Measurements from ENCODE around the gene GOLGA5.

Gene GOLGA5

DNA sequence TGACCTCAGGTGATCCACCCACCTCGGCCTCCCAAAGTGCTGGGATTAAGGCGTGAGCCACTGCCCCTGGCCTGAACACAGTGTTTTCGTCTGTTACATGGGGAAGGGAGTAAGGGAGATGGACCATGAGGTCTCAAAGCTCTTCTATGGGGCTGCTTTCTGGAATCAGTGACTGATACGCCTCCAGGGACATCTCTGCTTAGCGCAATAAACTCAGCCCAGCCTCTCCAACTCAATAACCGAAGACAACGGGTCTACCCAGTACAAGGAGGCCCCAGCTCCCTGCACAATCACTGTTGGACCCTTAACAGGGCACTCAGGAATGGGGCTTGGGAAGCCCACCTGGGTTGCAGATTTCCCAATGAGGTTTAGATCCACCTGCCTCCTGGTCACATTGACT is 86.2 kb downstream of the GOLGA5 start:
- no peak for DNase-seq (ENCODE audit: low spot score)

DNA sequence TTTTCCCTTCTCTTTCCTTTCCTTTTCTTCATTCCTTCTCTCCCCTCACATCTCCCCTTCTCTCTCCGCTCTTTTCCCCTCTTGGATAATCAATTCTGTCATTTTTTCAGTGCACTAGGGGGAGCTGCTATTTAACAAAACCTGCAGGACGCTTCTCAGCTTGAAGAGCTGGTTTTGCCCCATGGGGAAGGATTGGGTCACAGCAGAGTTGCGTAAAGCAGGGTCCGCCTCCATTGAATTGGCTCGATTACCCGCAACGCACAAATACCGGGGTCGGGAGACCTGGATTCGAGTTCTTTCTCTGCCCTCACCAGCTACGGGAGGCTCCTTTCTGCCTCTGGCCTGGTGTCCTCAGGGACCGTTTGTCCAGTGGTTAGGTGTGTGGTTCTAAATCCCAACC is 86.7 kb downstream of the GOLGA5 start:
- DNase-seq (ENCODE audit: low spot score) = peak; percentile 41

DNA sequence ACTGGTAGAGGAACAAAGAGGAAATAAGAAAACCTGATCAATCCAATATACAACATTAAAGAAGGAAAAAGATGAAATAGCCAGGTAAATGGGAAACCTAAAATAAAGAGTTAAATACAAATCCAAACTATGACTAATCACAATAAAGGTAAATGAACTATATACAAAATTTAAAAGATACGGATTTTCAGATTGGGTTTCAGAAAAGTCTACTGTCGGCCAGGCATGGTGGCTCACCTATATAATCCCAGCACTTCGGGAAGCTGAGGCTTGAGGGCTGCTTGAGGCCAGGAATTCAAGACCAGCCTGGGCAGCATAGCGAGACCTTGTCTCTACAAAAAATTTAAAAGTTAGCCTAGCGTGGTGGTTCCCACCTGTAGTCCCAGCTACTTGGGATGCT is 89.0 kb downstream of the GOLGA5 start:
- DNase-seq (ENCODE audit: low spot score) = no peak

DNA sequence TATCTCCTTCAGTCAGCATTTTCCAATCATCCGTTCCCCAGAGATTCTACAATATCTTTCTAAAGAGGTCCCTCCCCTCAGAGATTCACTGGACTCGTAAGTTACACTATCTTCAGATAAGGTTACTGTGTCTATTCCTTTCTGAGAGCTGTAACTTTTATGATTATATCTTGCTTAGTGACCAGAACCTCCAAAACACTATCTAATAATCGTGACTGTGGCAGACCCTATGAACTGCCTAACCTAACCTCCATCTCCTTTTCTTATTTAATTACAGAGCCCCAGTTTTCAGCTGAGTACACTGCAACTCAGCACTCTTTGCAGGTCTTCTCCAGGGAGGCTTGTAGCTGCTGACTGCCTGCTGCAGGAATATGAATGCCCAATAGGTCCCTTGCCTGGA is 90.3 kb downstream of the GOLGA5 start:
- DNase-seq (ENCODE audit: low spot score) = no peak

DNA sequence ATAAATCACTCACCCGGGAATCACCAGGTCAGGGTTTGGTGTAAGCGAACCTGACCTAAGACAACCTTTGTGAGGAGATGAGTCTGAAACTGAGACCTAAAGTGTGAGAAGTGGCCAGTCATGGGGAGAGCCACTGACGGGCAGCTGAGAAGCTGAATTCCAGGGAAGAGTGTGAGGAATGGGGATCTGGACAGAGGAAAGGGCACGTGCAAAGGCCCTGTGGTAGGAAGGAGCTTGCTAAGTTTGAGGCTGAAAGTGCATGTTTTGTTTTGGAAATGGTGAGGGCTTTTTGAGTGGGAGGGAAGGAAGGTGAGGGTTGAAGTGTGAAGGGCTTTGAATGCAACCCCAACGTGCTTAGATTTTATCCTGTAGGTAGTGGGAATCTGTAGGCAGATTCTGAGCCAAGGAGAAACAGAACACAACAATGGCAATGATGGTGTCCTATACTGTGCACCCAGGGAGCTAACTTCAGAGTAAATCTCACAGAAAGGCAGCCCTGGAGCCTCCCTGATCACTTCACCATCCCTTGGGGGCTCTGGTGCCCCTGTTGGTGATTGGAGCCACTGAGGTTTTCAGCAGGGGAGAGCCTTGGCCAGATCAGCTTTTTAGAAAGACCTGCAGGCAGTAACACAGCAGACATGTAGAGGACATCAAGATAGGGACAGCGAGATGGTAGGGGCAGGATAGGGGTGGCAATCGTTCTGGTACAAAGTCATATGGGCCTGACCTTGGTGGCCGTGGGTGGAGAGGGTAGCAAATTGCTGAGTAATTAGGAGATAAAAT is 91.4 kb downstream of the GOLGA5 start:
- no peak for DNase-seq (ENCODE audit: low spot score)

DNA sequence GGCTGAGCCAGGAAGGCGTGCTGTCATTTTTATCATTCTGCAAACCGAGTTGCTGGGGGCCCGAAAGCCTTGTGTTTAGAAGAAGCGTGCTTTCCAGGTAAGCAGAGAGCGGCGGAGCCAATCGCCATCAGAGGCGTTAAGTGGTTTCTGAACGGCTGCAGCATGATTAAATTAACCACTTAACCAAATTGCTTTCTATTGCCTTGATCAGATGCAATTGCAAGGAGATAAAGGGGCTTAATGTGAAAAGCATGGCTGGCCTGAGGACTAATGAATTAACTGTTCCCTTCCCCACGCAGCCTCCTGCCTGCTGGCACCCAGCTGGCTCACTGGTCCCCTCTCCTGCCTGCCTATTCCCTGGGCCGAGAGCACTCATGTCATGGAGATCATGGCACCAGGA is 92.2 kb downstream of the GOLGA5 start:
- no peak for DNase-seq (ENCODE audit: low spot score)

DNA sequence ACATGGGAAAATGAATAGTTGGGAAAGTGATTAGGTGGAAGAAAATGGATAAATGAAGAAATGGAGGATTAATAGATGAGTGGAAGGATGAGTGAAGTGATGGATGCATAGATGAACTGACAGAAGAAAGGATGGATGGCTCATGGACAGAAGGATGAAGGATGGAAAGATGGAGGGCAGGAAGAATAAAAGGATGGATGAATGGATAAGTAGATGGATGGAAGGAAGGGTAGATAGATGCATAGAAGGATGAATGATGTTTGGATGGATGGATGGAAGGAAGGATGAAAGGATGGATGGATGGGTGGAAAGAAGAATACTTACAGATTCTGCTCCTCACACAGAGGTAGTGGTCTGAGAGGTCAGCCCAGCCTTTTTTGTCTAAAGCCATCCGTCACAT is 93.1 kb downstream of the GOLGA5 start:
- DNase-seq (ENCODE audit: low spot score) = no peak

DNA sequence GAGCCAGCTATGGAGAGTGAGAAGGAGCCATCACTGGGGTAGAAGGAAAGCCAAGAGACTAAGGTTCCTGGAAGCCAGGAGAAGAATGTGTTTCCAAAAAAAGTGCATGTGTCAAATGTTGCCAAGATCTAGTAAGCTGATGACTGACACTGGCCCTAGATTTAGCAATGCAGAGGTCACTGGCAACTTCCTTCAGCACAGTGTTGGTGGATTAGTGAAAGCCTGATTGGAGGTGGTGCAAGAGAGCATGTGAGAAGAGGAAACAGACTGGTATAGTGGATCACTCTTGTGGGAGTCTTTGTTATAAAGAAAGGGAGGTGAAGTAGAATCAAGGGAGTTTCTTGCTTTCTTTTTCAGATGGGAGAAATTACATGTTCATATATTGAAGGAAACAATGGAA is 94.8 kb downstream of the GOLGA5 start:
- DNase-seq (ENCODE audit: low spot score) = no peak

All from HuH-7.5 (cell line).